LNCAP (cell line): ENCODE results near the gene NDUFAB1.

Experiments used
- CTCF ChIP-seq: fragments of 450-650 bp; IDR thresholded peaks from 2 replicates; pipeline ENCODE4 v1.5.1; 2017; ENCODE audit warnings: mild to moderate bottlenecking

NDUFAB1 gene

GRCh38 chr16:23624092-23624491 is 28.0 kb upstream of the NDUFAB1 start:
- TF ChIP-seq CTCF = no peak

GRCh38 chr16:23615805-23616204 is 19.7 kb upstream of the NDUFAB1 start:
- TF ChIP-seq CTCF = no peak

- TF ChIP-seq CTCF = no peak
Measured at GRCh38 chr16:23611936-23612335, 15.8 kb upstream of the NDUFAB1 start.

GRCh38 chr16:23609929-23610328 is 13.8 kb upstream of the NDUFAB1 start:
- no peak for TF ChIP-seq CTCF

GRCh38 chr16:23608194-23608593 is 12.1 kb upstream of the NDUFAB1 start:
- no peak for TF ChIP-seq CTCF

- no peak for TF ChIP-seq CTCF
Measured at GRCh38 chr16:23607726-23608125, 11.6 kb upstream of the NDUFAB1 start.

GRCh38 chr16:23597003-23597756 is 1.1 kb upstream of the NDUFAB1 start:
- TF ChIP-seq CTCF = no peak
